Measurements from ENCODE around the gene LMX1A.

The LMX1A gene

DNA sequence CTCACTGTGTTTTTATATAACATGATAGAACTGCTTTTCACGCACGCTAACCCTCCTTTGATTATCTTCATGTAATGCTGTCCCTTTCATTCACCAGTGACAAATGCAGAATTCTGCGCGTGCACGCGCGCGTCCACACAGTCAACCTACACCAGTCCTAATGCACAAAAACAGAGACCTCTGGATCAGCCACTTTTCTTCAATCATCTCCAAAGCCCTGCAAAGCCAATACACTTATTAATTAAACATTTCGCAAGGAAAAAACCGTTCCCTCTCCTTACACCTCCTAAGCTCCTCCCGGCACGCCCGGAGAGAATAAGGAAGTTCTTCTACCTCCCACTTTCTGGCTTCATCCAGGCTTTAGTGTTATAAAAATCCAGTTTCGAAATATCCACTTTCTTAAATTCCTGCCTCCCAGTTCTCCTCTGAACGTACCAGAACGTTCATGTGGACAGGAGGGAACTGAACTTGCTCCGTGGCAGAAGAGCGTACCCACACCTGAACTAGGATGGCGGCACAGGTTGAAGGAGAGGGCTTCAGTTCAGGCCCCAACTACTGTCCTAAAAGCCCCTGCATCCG lies 4.6 kb downstream of the LMX1A start:
- CTCF ChIA-PET = interaction anchor here (2.5 kb wide), 1 partner anchor 15 kb away, joined by 12 read pairs; no protein-coding TSS in a partner anchor
- POLR2A ChIA-PET = no interaction called here
- TF ChIP-seq, protein P1, sequence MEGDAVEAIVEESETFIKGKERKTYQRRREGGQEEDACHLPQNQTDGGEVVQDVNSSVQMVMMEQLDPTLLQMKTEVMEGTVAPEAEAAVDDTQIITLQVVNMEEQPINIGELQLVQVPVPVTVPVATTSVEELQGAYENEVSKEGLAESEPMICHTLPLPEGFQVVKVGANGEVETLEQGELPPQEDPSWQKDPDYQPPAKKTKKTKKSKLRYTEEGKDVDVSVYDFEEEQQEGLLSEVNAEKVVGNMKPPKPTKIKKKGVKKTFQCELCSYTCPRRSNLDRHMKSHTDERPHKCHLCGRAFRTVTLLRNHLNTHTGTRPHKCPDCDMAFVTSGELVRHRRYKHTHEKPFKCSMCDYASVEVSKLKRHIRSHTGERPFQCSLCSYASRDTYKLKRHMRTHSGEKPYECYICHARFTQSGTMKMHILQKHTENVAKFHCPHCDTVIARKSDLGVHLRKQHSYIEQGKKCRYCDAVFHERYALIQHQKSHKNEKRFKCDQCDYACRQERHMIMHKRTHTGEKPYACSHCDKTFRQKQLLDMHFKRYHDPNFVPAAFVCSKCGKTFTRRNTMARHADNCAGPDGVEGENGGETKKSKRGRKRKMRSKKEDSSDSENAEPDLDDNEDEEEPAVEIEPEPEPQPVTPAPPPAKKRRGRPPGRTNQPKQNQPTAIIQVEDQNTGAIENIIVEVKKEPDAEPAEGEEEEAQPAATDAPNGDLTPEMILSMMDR (IDR thresholded peaks at IDR 0.05; ENCODE audit: insufficient read depth, low read length, missing control alignments) = no peak
- no peak overlapping the region for H3K4me3 ChIP-seq (ENCODE audit: low read depth, low read length)
- DNase-seq (ENCODE audit: low read depth, low spot score) = no peak

GRCh38 chr1:165350840-165351239 lies 5.7 kb downstream of the LMX1A start:
- no peak overlapping the region for H3K4me3 ChIP-seq (ENCODE audit: low read depth, low read length)
- ChIA-PET CTCF (interaction anchor here (1.3 to 2.5 kb wide), 3 partner anchors 9 to 18 kb away, joined by 3 to 12 read pairs (median 3); no protein-coding TSS in a partner anchor), POLR2A (no interaction called here)
- no peak for DNase-seq (ENCODE audit: low read depth, low spot score)
- TF ChIP-seq, protein P1 (IDR thresholded peaks at IDR 0.05; ENCODE audit: insufficient read depth, low read length, missing control alignments) = no peak

DNA sequence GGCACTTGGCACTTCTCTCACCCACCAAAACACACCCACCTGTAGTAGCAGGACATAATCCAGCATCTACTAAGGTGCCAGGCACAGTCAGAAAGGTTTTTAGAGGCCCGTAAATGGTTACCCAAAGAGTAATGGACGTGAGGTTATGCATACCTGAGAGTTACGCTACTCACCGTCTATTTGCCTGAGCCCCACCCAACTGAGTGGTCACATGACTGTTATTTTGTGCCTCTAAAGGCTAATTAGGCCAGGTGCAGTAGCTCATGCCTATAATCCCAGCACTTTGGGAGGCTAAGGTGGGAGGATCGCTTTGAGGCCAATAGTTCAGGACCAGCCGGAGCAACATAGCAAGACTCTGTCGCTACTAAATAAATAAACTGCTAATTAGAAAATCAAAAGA lies 11.0 kb downstream of the LMX1A start:
- TF ChIP-seq, protein P1 (IDR thresholded peaks at IDR 0.05; ENCODE audit: insufficient read depth, low read length, missing control alignments) = no peak
- DNase-seq (ENCODE audit: low read depth, low spot score) = no peak
- ChIA-PET POLR2A (no interaction called here), CTCF (no interaction called here)
- no peak overlapping the region for H3K4me3 ChIP-seq (ENCODE audit: low read depth, low read length)

GRCh38 chr1:165344736-165345135 lies 11.8 kb downstream of the LMX1A start:
- POLR2A ChIA-PET = interaction anchor here (0.6 kb wide), 1 partner anchor 53 kb away, joined by 3 read pairs; no protein-coding TSS in a partner anchor
- no peak for DNase-seq (ENCODE audit: low read depth, low spot score)
- TF ChIP-seq, protein P1 (IDR thresholded peaks at IDR 0.05; ENCODE audit: insufficient read depth, low read length, missing control alignments) = no peak
- H3K4me3 ChIP-seq (ENCODE audit: low read depth, low read length) = no peak overlapping the region
- CTCF ChIA-PET = interaction anchor here (1.1 kb wide), 1 partner anchor 23 kb away, joined by 3 read pairs; no protein-coding TSS in a partner anchor

DNA sequence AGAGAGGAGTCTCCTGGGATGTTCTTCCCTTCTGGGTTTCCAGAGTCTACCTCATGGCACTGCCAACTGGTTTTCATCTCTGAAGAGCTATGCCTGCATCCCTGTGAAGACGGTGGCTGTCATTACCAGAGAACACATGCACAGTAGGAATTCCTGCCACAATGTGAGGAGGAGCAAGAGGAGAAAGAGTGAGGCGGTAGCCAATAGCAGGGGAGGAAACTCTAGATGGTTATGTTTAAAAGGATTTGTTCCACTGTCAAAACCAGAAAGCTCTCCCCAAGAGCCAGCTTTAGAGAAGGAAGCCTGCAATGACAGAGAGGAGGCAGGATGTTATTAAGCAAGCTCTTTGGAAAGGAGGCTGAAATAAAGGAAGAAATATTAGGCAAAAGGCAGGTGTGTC lies 12.3 kb downstream of the LMX1A start:
- CTCF ChIA-PET = interaction anchor here (1.0 to 1.1 kb wide), 2 partner anchors 23 kb away, joined by 3 read pairs; no protein-coding TSS in a partner anchor
- no peak overlapping the region for H3K4me3 ChIP-seq (ENCODE audit: low read depth, low read length)
- POLR2A ChIA-PET = interaction anchor here (0.6 kb wide), 1 partner anchor 53 kb away, joined by 3 read pairs; no protein-coding TSS in a partner anchor
- TF ChIP-seq, protein P1 (IDR thresholded peaks at IDR 0.05; ENCODE audit: insufficient read depth, low read length, missing control alignments) = no peak
- no peak for DNase-seq (ENCODE audit: low read depth, low spot score)

DNA sequence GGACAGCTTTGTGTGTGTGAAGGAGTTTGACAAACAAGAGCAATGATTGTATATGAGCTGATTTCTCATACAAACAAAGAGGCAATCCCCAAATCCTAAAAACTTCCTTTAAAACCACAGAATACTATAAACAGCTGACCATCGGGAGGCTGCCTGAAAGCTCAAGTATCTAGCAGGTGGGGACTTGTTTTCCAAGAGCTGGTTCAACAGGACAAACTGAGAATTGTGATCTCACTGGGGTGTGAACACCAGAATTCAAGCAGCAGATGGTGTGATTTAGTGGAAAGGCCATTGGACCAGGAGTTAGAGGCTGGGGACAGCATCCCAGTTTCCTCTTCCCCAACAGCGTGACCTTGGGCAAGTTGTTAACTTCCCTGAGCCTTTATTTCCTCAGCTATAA lies 13.9 kb downstream of the LMX1A start:
- TF ChIP-seq, protein P1 (IDR thresholded peaks at IDR 0.05; ENCODE audit: insufficient read depth, low read length, missing control alignments) = no peak
- CTCF ChIA-PET = no interaction called here
- POLR2A ChIA-PET = no interaction called here
- H3K4me3 ChIP-seq (ENCODE audit: low read depth, low read length) = no peak overlapping the region
- DNase-seq (ENCODE audit: low read depth, low spot score) = no peak
